ENCODE results near the gene JPH3.

JPH3 gene

GRCh38 chr16:87652799-87653198, 50.5 kb downstream of the JPH3 start:
- ATAC-seq (ENCODE audit: low read depth), result no peak
- Mint-ChIP-seq H3K4me1 (peaks cover 2% of the 10 kb centered on the region), H3K4me3 (no peak overlapping the region), H3K27ac (no peak overlapping the region), H3K27me3 (peaks cover 11% of the 10 kb centered on the region), H3K9me3 (no peaks in the 10 kb centered on the region), H3K36me3 (no peaks in the 10 kb centered on the region)
- DNase-seq (ENCODE audit: low spot score in 2 of 2), result no peak

- no peak for ATAC-seq (ENCODE audit: low read depth)
- DNase-seq (ENCODE audit: low spot score in 2 of 2), result no peak
- H3K36me3 Mint-ChIP-seq, result peaks cover under 1% of the 10 kb centered on the region
- H3K27me3 Mint-ChIP-seq, result peaks cover 8% of the 10 kb centered on the region
- H3K4me1 Mint-ChIP-seq, result peaks cover 2% of the 10 kb centered on the region
- H3K9me3 Mint-ChIP-seq, result peaks cover under 1% of the 10 kb centered on the region
- H3K4me3 Mint-ChIP-seq, result no peak overlapping the region
- no peak overlapping the region for H3K27ac Mint-ChIP-seq
Measured at GRCh38 chr16:87653234-87653633, 50.9 kb downstream of the JPH3 start.

GRCh38 chr16:87654826-87655225, 52.5 kb downstream of the JPH3 start:
- no peak for ATAC-seq (ENCODE audit: low read depth)
- H3K36me3 Mint-ChIP-seq, result peaks cover 2% of the 10 kb centered on the region
- peaks cover 3% of the 10 kb centered on the region for H3K9me3 Mint-ChIP-seq
- no peak overlapping the region for H3K27ac Mint-ChIP-seq
- H3K27me3 Mint-ChIP-seq, result peaks cover 9% of the 10 kb centered on the region
- no peak for DNase-seq (ENCODE audit: low spot score in 2 of 2)
- peaks cover 2% of the 10 kb centered on the region for H3K4me1 Mint-ChIP-seq
- H3K4me3 Mint-ChIP-seq, result no peak overlapping the region

- H3K27ac Mint-ChIP-seq, result no peak overlapping the region
- DNase-seq (ENCODE audit: low spot score in 2 of 2) (no peak), ATAC-seq (ENCODE audit: low read depth) (no peak)
- H3K4me1 Mint-ChIP-seq, result peaks cover 2% of the 10 kb centered on the region
- H3K27me3 Mint-ChIP-seq, result peaks cover 11% of the 10 kb centered on the region
- peaks cover 2% of the 10 kb centered on the region for H3K36me3 Mint-ChIP-seq
- no peak overlapping the region for H3K4me3 Mint-ChIP-seq
- peaks cover 3% of the 10 kb centered on the region for H3K9me3 Mint-ChIP-seq
Measured at GRCh38 chr16:87656328-87656727, 54.0 kb downstream of the JPH3 start.

- ATAC-seq (ENCODE audit: low read depth) (no peak), DNase-seq (ENCODE audit: low spot score in 2 of 2) (no peak)
- Mint-ChIP-seq H3K27me3 (peaks cover 12% of the 10 kb centered on the region), H3K27ac (no peak overlapping the region), H3K4me1 (peaks cover 2% of the 10 kb centered on the region), H3K4me3 (no peak overlapping the region), H3K36me3 (peaks cover 2% of the 10 kb centered on the region), H3K9me3 (peaks cover 3% of the 10 kb centered on the region)
Measured at GRCh38 chr16:87657621-87658192, 55.4 kb downstream of the JPH3 start.

- H3K4me3 Mint-ChIP-seq, result no peak overlapping the region
- H3K36me3 Mint-ChIP-seq, result peaks cover 2% of the 10 kb centered on the region
- DNase-seq (ENCODE audit: low spot score in 2 of 2) (no peak), ATAC-seq (ENCODE audit: low read depth) (no peak)
- H3K4me1 Mint-ChIP-seq, result peaks cover 2% of the 10 kb centered on the region
- peaks cover 3% of the 10 kb centered on the region for H3K9me3 Mint-ChIP-seq
- peaks cover 15% of the 10 kb centered on the region for H3K27me3 Mint-ChIP-seq
- no peak overlapping the region for H3K27ac Mint-ChIP-seq
Measured at GRCh38 chr16:87658564-87659225, 56.4 kb downstream of the JPH3 start.

- Mint-ChIP-seq H3K36me3 (peaks cover 2% of the 10 kb centered on the region), H3K9me3 (peaks cover 3% of the 10 kb centered on the region), H3K27ac (no peak overlapping the region), H3K4me3 (no peak overlapping the region), H3K27me3 (peaks cover 17% of the 10 kb centered on the region), H3K4me1 (no peaks in the 10 kb centered on the region)
- DNase-seq (ENCODE audit: low spot score in 2 of 2) (peak; percentile 23 to 42), ATAC-seq (ENCODE audit: low read depth) (peak; percentile 82)
Measured at GRCh38 chr16:87661561-87661960, 59.3 kb downstream of the JPH3 start.

GRCh38 chr16:87662254-87663204, 60.2 kb downstream of the JPH3 start:
- Mint-ChIP-seq H3K27ac (no peak overlapping the region), H3K4me1 (no peaks in the 10 kb centered on the region), H3K36me3 (peaks cover 2% of the 10 kb centered on the region), H3K4me3 (no peak overlapping the region), H3K27me3 (peaks cover 17% of the 10 kb centered on the region), H3K9me3 (peaks cover 3% of the 10 kb centered on the region)
- DNase-seq (ENCODE audit: low spot score in 2 of 2) (no peak), ATAC-seq (ENCODE audit: low read depth) (no peak)

GRCh38 chr16:87664792-87665191, 62.5 kb downstream of the JPH3 start:
- no peak overlapping the region for H3K27ac Mint-ChIP-seq
- H3K4me3 Mint-ChIP-seq, result no peak overlapping the region

GRCh38 chr16:87665193-87665592, 62.9 kb downstream of the JPH3 start:
- Mint-ChIP-seq H3K4me1 (no peaks in the 10 kb centered on the region), H3K27ac (no peak overlapping the region), H3K9me3 (no peaks in the 10 kb centered on the region), H3K27me3 (peaks cover 21% of the 10 kb centered on the region), H3K36me3 (no peaks in the 10 kb centered on the region), H3K4me3 (no peak overlapping the region)
- no peak for DNase-seq (ENCODE audit: low spot score in 2 of 2)
- ATAC-seq (ENCODE audit: low read depth), result no peak

More at GRCh38 chr16:87664792-87665191, 62.5 kb downstream of the JPH3 start:
- no peaks in the 10 kb centered on the region for H3K36me3 Mint-ChIP-seq
- no peaks in the 10 kb centered on the region for H3K9me3 Mint-ChIP-seq
- no peaks in the 10 kb centered on the region for H3K4me1 Mint-ChIP-seq
- no peak for DNase-seq (ENCODE audit: low spot score in 2 of 2)
- H3K27me3 Mint-ChIP-seq, result peaks cover 21% of the 10 kb centered on the region
- no peak for ATAC-seq (ENCODE audit: low read depth)

- no peak overlapping the region for H3K4me3 Mint-ChIP-seq
- no peak for ATAC-seq (ENCODE audit: low read depth)
- no peaks in the 10 kb centered on the region for H3K4me1 Mint-ChIP-seq
- H3K9me3 Mint-ChIP-seq, result no peaks in the 10 kb centered on the region
- H3K27me3 Mint-ChIP-seq, result peaks cover 21% of the 10 kb centered on the region
- DNase-seq (ENCODE audit: low spot score in 2 of 2), result no peak
- H3K27ac Mint-ChIP-seq, result no peak overlapping the region
- no peaks in the 10 kb centered on the region for H3K36me3 Mint-ChIP-seq
Measured at GRCh38 chr16:87666919-87667318, 64.6 kb downstream of the JPH3 start.

- Mint-ChIP-seq H3K27ac (no peak overlapping the region), H3K9me3 (no peaks in the 10 kb centered on the region), H3K36me3 (no peaks in the 10 kb centered on the region), H3K4me1 (no peaks in the 10 kb centered on the region), H3K4me3 (no peak overlapping the region), H3K27me3 (peaks cover 21% of the 10 kb centered on the region)
- ATAC-seq (ENCODE audit: low read depth), result no peak
- no peak for DNase-seq (ENCODE audit: low spot score in 2 of 2)
Measured at GRCh38 chr16:87667443-87667842, 65.1 kb downstream of the JPH3 start.

- ATAC-seq (ENCODE audit: low read depth), result no peak
- no peak overlapping the region for H3K27ac Mint-ChIP-seq
Measured at GRCh38 chr16:87667946-87668345, 65.6 kb downstream of the JPH3 start.

GRCh38 chr16:87669672-87670071, 67.4 kb downstream of the JPH3 start:
- H3K9me3 Mint-ChIP-seq, result no peaks in the 10 kb centered on the region
- DNase-seq (ENCODE audit: low spot score in 2 of 2) (no peak), ATAC-seq (ENCODE audit: low read depth) (no peak)
- H3K4me1 Mint-ChIP-seq, result peaks cover 2% of the 10 kb centered on the region
- no peak overlapping the region for H3K27ac Mint-ChIP-seq
- H3K36me3 Mint-ChIP-seq, result no peaks in the 10 kb centered on the region
- H3K27me3 Mint-ChIP-seq, result peaks cover 16% of the 10 kb centered on the region
- H3K4me3 Mint-ChIP-seq, result no peak overlapping the region

More at GRCh38 chr16:87667946-87668345, 65.6 kb downstream of the JPH3 start:
- Mint-ChIP-seq H3K27me3 (peaks cover 21% of the 10 kb centered on the region), H3K9me3 (no peaks in the 10 kb centered on the region), H3K4me3 (no peak overlapping the region), H3K36me3 (no peaks in the 10 kb centered on the region), H3K4me1 (no peaks in the 10 kb centered on the region)
- no peak for DNase-seq (ENCODE audit: low spot score in 2 of 2)

Data from memory B cell (primary cell).